ENCODE data around the gene SPATA20.

GRCh38 chr17:50576864-50577263 is 29.9 kb downstream of the SPATA20 start:
- TF ChIP-seq CTCF (tag by site-specific recombination; IDR thresholded peaks at IDR 0.05): no peak
- TF ChIP-seq ZNF837 (tag by site-specific recombination; IDR thresholded peaks at IDR 0.05): no peak
- no peak for TF ChIP-seq ZNF23 (tag by site-specific recombination; IDR thresholded peaks at IDR 0.05; ENCODE audit: borderline replicate concordance)
- no peak for TF ChIP-seq ZNF544 (tag by site-specific recombination; IDR thresholded peaks at IDR 0.05)
- TF ChIP-seq ZNF549 (tag by site-specific recombination; IDR thresholded peaks at IDR 0.05): no peak
- TF ChIP-seq ZNF335 (tag by site-specific recombination; conservative IDR thresholded peaks at IDR 0.05): no peak
- no peak for TF ChIP-seq ZNF37A (tag by site-specific recombination; IDR thresholded peaks at IDR 0.05)
- TF ChIP-seq ZNF138 (tag by site-specific recombination; IDR thresholded peaks at IDR 0.05; ENCODE audit: borderline replicate concordance): no peak

Data from HEK293 (cell line).